Caco-2 (cell line): ENCODE data around the gene ADAMTSL4. TPM values are rescaled to one million over a fixed set of nuclear protein-coding genes. Genes with fewer than 3 reads are reported as not detected.

Source experiments
- BruUV-seq: library from RNA; stranded (reverse); fragments of 400-500 nt; replicated peaks from 2 replicates; lab custom pipeline; 2021; lab: Mats Ljungman, UMichigan
- CTCF ChIA-PET: fragments of 300-600 bp; sonication (Branson Sonifier 250); formaldehyde crosslinking; loops from one replicate; lab custom pipeline; 2022; ENCODE audit warnings: antibody characterized with exemption; lab: Charles Lee
- POLR2A ChIA-PET: fragments of 300-600 bp; sonication (Branson Sonifier 250); formaldehyde crosslinking; loops from one replicate; lab custom pipeline; 2022; ENCODE audit warnings: antibody characterized with exemption; lab: Charles Lee
- DNase-seq, 2 experiments: peaks; one replicate each; pipeline versions ENCODE4 v3.0.0 to v3.0.0-alpha.2; 2020 to 2022
- H3K27me3 ChIP-seq: replicated peaks from 2 replicates; pipeline ENCODE4 v1.6.0; 2011; ENCODE audit warnings: low read length; ENCODE audit not compliant: control insufficient read depth, insufficient read depth
- H3K36me3 ChIP-seq: 2 replicates; pipeline ENCODE4 v1.5.1; 2011; ENCODE audit warnings: low read length; ENCODE audit not compliant: control insufficient read depth, insufficient read depth
- H3K4me1 ChIP-seq: fragments of 250-450 bp; sonication (Bioruptor Pico); 2 replicates; pipeline ENCODE4 v1.5.1; 2020; ENCODE audit warnings: mild to moderate bottlenecking
- H3K4me3 ChIP-seq: 2 replicates; pipeline ENCODE4 v1.5.1; 2011; ENCODE audit warnings: low read depth, mild to moderate bottlenecking, control low read depth, low read length
- H3K9me3 ChIP-seq: fragments of 250-450 bp; sonication (Bioruptor Pico); 2 replicates; pipeline ENCODE4 v1.5.1; 2020; ENCODE audit warnings: mild to moderate bottlenecking, moderate library complexity
- H3K27ac Mint-ChIP-seq: one replicate; pipeline ENCODE4 v1.8.0; 2022; ENCODE audit warnings: mixed read lengths; ENCODE audit not compliant: unreplicated experiment
- H3K27me3 Mint-ChIP-seq: one replicate; pipeline ENCODE4 v1.8.0; 2022; ENCODE audit warnings: mixed read lengths; ENCODE audit not compliant: insufficient read depth, unreplicated experiment
- H3K36me3 Mint-ChIP-seq: one replicate; pipeline ENCODE4 v1.8.0; 2022; ENCODE audit warnings: mild to moderate bottlenecking, mixed read lengths; ENCODE audit not compliant: insufficient read depth, unreplicated experiment
- H3K4me1 Mint-ChIP-seq: one replicate; pipeline ENCODE4 v1.8.0; 2022; ENCODE audit warnings: low read depth, mixed read lengths; ENCODE audit not compliant: unreplicated experiment
- H3K4me3 Mint-ChIP-seq: one replicate; pipeline ENCODE4 v1.8.0; 2022; ENCODE audit warnings: mild to moderate bottlenecking, moderate library complexity, mixed read lengths; ENCODE audit not compliant: unreplicated experiment
- H3K9me3 Mint-ChIP-seq: one replicate; pipeline ENCODE4 v1.8.0; 2022; ENCODE audit warnings: mixed read lengths; ENCODE audit not compliant: unreplicated experiment
- CTCF ChIP-seq, 2 experiments: fragments of 200-600 bp in 1 of 2; IDR thresholded peaks; 1 replicate in 1 of 2; 2 replicates in 1 of 2; pipeline versions ENCODE4 v1.5.1 to v1.8.0; 2011 to 2022; ENCODE audit warnings: antibody characterized with exemption in 1 of 2, control low read depth in 1 of 2, inconsistent platforms in 1 of 2, low read depth in 1 of 2, low read length in 1 of 2, mild to moderate bottlenecking in 1 of 2, moderate library complexity in 1 of 2; ENCODE audit not compliant: insufficient read depth in 1 of 2, severe bottlenecking in 1 of 2, unreplicated experiment in 1 of 2
- intact Hi-C: fragments of 100-400 bp; cut with micrococcal nuclease; formaldehyde crosslinking; loops from one replicate; pipeline ENCODE4 v1.10.0; 2022; ENCODE audit not compliant: unreplicated experiment
- total RNA-seq: library from RNA; stranded (reverse); gene quantifications from 2 replicates; pipeline ENCODE4 v1.2.3, GENCODE V29; 2022

The ADAMTSL4 gene
- total RNA-seq, 1 experiment from 2014 or later, result 17.6 TPM

DNA sequence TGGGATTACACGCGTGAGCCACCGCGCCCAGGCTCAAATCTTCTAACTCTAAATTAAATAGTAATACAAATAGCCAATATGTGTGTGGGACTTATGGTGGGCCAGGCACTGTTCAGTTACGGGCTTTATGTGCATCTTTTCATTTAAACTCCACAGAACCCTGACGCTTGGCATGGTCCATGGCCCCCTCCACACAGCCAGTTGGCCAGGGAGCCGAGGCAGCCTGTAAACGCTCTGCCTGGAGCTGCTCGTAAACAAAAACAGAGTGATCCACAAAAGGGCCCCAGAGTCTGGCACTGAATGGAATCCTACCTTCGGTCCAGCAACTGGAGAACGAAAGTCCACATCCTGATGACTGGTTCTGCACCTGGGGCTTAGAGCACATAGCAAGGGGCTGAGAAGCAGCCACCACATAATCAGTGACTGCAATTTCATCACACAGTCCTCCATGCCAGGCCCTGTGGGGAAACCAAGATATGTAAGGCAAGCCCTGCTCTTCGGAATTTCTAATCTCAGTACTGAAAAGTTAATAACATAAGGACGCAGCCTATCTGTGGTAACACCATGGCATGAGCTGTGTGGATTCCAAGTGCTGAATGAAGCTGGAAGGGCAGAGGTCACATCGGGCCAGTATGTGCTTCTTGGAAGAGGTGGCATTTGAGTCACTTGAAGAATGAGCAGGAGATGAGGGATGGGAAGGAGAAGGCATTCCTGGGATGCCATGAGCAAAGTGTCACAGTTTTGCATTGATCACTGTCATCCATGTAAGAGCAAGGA is 13.5 kb upstream of the ADAMTSL4 start:
- peak; percentile 64 to 85 for DNase-seq
- H3K4me3 Mint-ChIP-seq, result peak overlapping the region; percentile 7
- Histone ChIP-seq H3K4me3 (no peak overlapping the region), H3K27me3 (no peaks in the 10 kb centered on the region), H3K9me3 (no peaks in the 10 kb centered on the region), H3K4me1 (peaks cover 66% of the 10 kb centered on the region), H3K36me3 (no peaks in the 10 kb centered on the region)
- no TSS peak for BruUV-seq
- no peak for TF ChIP-seq CTCF (IDR thresholded peaks at IDR 0.05; ENCODE audit: insufficient read depth in 1 of 2, low read depth in 1 of 2, low read length in 1 of 2, severe bottlenecking in 1 of 2, unreplicated experiment in 1 of 2)
- H3K27ac Mint-ChIP-seq, result peak overlapping the region; percentile 85
- ChIA-PET POLR2A (interaction anchor here (0.5 to 1.1 kb wide), 3 partner anchors 15 to 54 kb away, joined by 3 to 4 read pairs (median 3); partner anchors contain the start of gene MCL1), CTCF (interaction anchor here (1.0 to 1.5 kb wide), 3 partner anchors 24 to 172 kb away, joined by 3 to 5 read pairs (median 4); partner anchors contain the start of gene RPRD2)
- H3K4me1 Mint-ChIP-seq, result peaks cover 64% of the 10 kb centered on the region
- intact Hi-C loops, result no loop called here
- H3K9me3 Mint-ChIP-seq, result no peaks in the 10 kb centered on the region
- H3K36me3 Mint-ChIP-seq, result peaks cover 18% of the 10 kb centered on the region
- no peaks in the 10 kb centered on the region for H3K27me3 Mint-ChIP-seq

- ChIA-PET POLR2A (interaction anchor here (0.8 to 1.2 kb wide), 3 partner anchors 11 to 21 kb away, joined by 3 to 4 read pairs (median 4); partner anchors contain the start of gene FALEC), CTCF (interaction anchor here (0.6 to 1.6 kb wide), 5 partner anchors 16 to 324 kb away, joined by 3 to 5 read pairs (median 3); no protein-coding TSS in a partner anchor)
- peaks cover 56% of the 10 kb centered on the region for H3K4me1 Mint-ChIP-seq
- no TSS peak for BruUV-seq
- DNase-seq, result no peak
- peaks cover 17% of the 10 kb centered on the region for H3K36me3 Mint-ChIP-seq
- H3K36me3 ChIP-seq, result no peaks in the 10 kb centered on the region
- peak overlapping the region; percentile 85 for H3K27ac Mint-ChIP-seq
- peaks cover 59% of the 10 kb centered on the region for H3K4me1 ChIP-seq
- no peaks in the 10 kb centered on the region for H3K9me3 ChIP-seq
- intact Hi-C loops, result no loop called here
- no peak for TF ChIP-seq CTCF (IDR thresholded peaks at IDR 0.05; ENCODE audit: insufficient read depth in 1 of 2, low read depth in 1 of 2, low read length in 1 of 2, severe bottlenecking in 1 of 2, unreplicated experiment in 1 of 2)
- H3K27me3 Mint-ChIP-seq, result no peaks in the 10 kb centered on the region
- no peaks in the 10 kb centered on the region for H3K27me3 ChIP-seq
- H3K9me3 Mint-ChIP-seq, result no peaks in the 10 kb centered on the region
- no peak overlapping the region for H3K4me3 ChIP-seq
- no peak overlapping the region for H3K4me3 Mint-ChIP-seq
Observed at GRCh38 chr1:150536836-150537731, 12.1 kb upstream of the ADAMTSL4 start.
